Glomerular visceral epithelial cell (primary cell): ENCODE data around the gene KCNJ5.

Experiments used
- DNase-seq: peaks from one replicate; pipeline ENCODE4 v3.0.0-alpha.2; 2016; ENCODE audit errors: extremely low spot score

Gene KCNJ5

GRCh38 chr11:128895526-128895925 lies 4.4 kb downstream of the KCNJ5 start:
- DNase-seq = no peak

GRCh38 chr11:128896356-128896755 lies 5.2 kb downstream of the KCNJ5 start:
- DNase-seq = no peak

- no peak for DNase-seq
Observed at GRCh38 chr11:128897826-128898225, 6.7 kb downstream of the KCNJ5 start.

GRCh38 chr11:128898580-128899344 lies 7.6 kb downstream of the KCNJ5 start:
- DNase-seq = no peak

- DNase-seq = no peak
Observed at GRCh38 chr11:128900468-128900867, 9.3 kb downstream of the KCNJ5 start.

GRCh38 chr11:128901653-128902514 lies 10.7 kb downstream of the KCNJ5 start:
- DNase-seq = no peak

- DNase-seq = no peak
Observed at GRCh38 chr11:128902515-128903066, 11.4 kb downstream of the KCNJ5 start.

GRCh38 chr11:128903248-128904061 lies 12.3 kb downstream of the KCNJ5 start:
- peak; percentile 66 for DNase-seq

GRCh38 chr11:128904303-128904655 lies 13.1 kb downstream of the KCNJ5 start:
- DNase-seq = no peak

- no peak for DNase-seq
Observed at GRCh38 chr11:128904656-128905344, 13.6 kb downstream of the KCNJ5 start.

GRCh38 chr11:128905345-128906184 lies 14.4 kb downstream of the KCNJ5 start:
- peak; percentile 32 for DNase-seq

GRCh38 chr11:128906185-128907050 lies 15.3 kb downstream of the KCNJ5 start:
- no peak for DNase-seq

- no peak for DNase-seq
Observed at GRCh38 chr11:128907585-128907984, 16.4 kb downstream of the KCNJ5 start.

GRCh38 chr11:128908391-128909246 lies 17.5 kb downstream of the KCNJ5 start:
- DNase-seq = peak; percentile 8

- DNase-seq = no peak
Observed at GRCh38 chr11:128909438-128910125, 18.4 kb downstream of the KCNJ5 start.

- no peak for DNase-seq
Observed at GRCh38 chr11:128910576-128910975, 19.4 kb downstream of the KCNJ5 start.

- DNase-seq = no peak
Observed at GRCh38 chr11:128911239-128911638, 20.1 kb downstream of the KCNJ5 start.

- no peak for DNase-seq
Observed at GRCh38 chr11:128911701-128912100, 20.5 kb downstream of the KCNJ5 start.
